DND-41 (cell line): Measurements from ENCODE around the gene UNCX.

Experiments
- ATAC-seq: fragments of 200-7000 bp; cut with Tn5 transposase; 3 replicates; pipeline ENCODE4 v1.9.1; 2021; ENCODE audit warnings: low read depth; ENCODE audit not compliant: insufficient read depth
- DNase-seq: peaks from one replicate; pipeline ENCODE4 v3.0.0-alpha.2; 2020
- H2AFZ ChIP-seq: 2 replicates; pipeline ENCODE4 v1.6.0; 2012; ENCODE audit warnings: low read depth, low read length
- H3K27ac ChIP-seq: 2 replicates; pipeline ENCODE4 v1.5.1; 2012; ENCODE audit warnings: low read length, inconsistent platforms
- H3K27me3 ChIP-seq: fragments of 200-600 bp; sonication (generic); 2 replicates; pipeline ENCODE4 v1.6.0; 2012; ENCODE audit warnings: low read length, mild to moderate bottlenecking, inconsistent platforms; ENCODE audit not compliant: insufficient read depth, poor library complexity
- H3K36me3 ChIP-seq: 2 replicates; pipeline ENCODE4 v1.5.1; 2012; ENCODE audit warnings: low read length, inconsistent platforms; ENCODE audit not compliant: insufficient read depth
- H3K4me1 ChIP-seq: 2 replicates; pipeline ENCODE4 v1.5.1; 2012; ENCODE audit warnings: mild to moderate bottlenecking, low read length; ENCODE audit not compliant: insufficient read depth
- H3K4me2 ChIP-seq: 2 replicates; pipeline ENCODE4 v1.6.0; 2012; ENCODE audit warnings: mild to moderate bottlenecking, moderate library complexity, low read length, inconsistent platforms; ENCODE audit not compliant: insufficient read depth
- H3K4me3 ChIP-seq, 2 experiments: fragments of 200-600 bp in 1 of 2; shearing (Covaris generic) in 1 of 2; 2 replicates each; pipeline ENCODE4 v1.5.1; 2012 to 2016; ENCODE audit warnings: inconsistent platforms in 2 of 2, low read length in 2 of 2, mild to moderate bottlenecking in 2 of 2, low read depth in 1 of 2, moderate library complexity in 1 of 2
- H3K79me2 ChIP-seq: 2 replicates; pipeline ENCODE4 v1.6.0; 2012; ENCODE audit warnings: low read length, inconsistent platforms; ENCODE audit not compliant: insufficient read depth
- H3K9ac ChIP-seq: 2 replicates; pipeline ENCODE4 v1.6.0; 2012; ENCODE audit warnings: low read depth, mild to moderate bottlenecking, inconsistent platforms, low read length, moderate library complexity
- H3K9me3 ChIP-seq: 2 replicates; pipeline ENCODE4 v1.5.1; 2012; ENCODE audit warnings: low read length, moderate library complexity, mild to moderate bottlenecking, inconsistent platforms; ENCODE audit not compliant: insufficient read depth, severe bottlenecking
- H4K20me1 ChIP-seq: 2 replicates; pipeline ENCODE4 v1.6.0; 2012; ENCODE audit warnings: low read length; ENCODE audit not compliant: insufficient read depth
- EZH2 ChIP-seq: IDR thresholded peaks from 3 replicates; pipeline ENCODE4 v1.6.1; 2012; ENCODE audit warnings: borderline replicate concordance, low read depth, mild to moderate bottlenecking, moderate library complexity, low read length, inconsistent platforms; ENCODE audit not compliant: severe bottlenecking
- TF ChIP-seq, protein P1 (sequence below): IDR thresholded peaks from 2 replicates; pipeline ENCODE4 v1.5.1; 2012; ENCODE audit warnings: borderline replicate concordance, low read length, moderate library complexity, mild to moderate bottlenecking; ENCODE audit not compliant: poor library complexity, severe bottlenecking; ENCODE audit errors: extremely low read depth

The UNCX gene

GRCh38 chr7:1249731-1250130, 17.1 kb downstream of the UNCX start:
- H3K9me3 ChIP-seq: no peaks in the 10 kb centered on the region
- DNase-seq (no peak), ATAC-seq (no peak)
- TF ChIP-seq, protein P1, sequence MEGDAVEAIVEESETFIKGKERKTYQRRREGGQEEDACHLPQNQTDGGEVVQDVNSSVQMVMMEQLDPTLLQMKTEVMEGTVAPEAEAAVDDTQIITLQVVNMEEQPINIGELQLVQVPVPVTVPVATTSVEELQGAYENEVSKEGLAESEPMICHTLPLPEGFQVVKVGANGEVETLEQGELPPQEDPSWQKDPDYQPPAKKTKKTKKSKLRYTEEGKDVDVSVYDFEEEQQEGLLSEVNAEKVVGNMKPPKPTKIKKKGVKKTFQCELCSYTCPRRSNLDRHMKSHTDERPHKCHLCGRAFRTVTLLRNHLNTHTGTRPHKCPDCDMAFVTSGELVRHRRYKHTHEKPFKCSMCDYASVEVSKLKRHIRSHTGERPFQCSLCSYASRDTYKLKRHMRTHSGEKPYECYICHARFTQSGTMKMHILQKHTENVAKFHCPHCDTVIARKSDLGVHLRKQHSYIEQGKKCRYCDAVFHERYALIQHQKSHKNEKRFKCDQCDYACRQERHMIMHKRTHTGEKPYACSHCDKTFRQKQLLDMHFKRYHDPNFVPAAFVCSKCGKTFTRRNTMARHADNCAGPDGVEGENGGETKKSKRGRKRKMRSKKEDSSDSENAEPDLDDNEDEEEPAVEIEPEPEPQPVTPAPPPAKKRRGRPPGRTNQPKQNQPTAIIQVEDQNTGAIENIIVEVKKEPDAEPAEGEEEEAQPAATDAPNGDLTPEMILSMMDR: no peak
- no peak for TF ChIP-seq EZH2
- H3K4me2 ChIP-seq: no peak overlapping the region
- H3K27ac ChIP-seq: no peak overlapping the region
- H3K36me3 ChIP-seq: no peaks in the 10 kb centered on the region
- H3K4me3 ChIP-seq: no peak overlapping the region
- H3K9ac ChIP-seq: no peak overlapping the region
- no peaks in the 10 kb centered on the region for H3K79me2 ChIP-seq
- H2AFZ ChIP-seq: no peak overlapping the region
- peaks cover 11% of the 10 kb centered on the region for H3K27me3 ChIP-seq
- peaks cover 13% of the 10 kb centered on the region; the same call in 1 of the 2 replicates for H4K20me1 ChIP-seq
- peaks cover 6% of the 10 kb centered on the region; the same call in 1 of the 2 replicates for H3K4me1 ChIP-seq

DNA sequence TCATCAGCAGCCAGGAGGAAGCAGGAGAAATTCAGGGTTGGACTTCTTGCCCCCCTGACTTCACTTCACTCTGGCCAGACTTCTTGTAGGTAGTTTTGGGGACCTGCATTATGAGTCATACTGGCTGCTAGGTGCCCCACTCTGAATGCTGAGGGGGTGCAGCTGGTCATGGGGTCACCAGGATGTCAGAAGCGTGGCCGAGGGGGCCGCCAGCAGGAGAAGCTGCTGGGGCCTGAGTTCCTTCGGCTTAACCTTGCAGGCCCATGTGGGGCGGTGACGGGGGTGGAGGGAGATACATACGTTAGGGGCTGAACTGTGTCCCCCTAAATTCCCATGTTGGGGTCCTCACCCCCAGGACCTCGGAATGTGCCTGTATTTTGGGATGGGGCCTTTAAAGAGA, 18.2 kb downstream of the UNCX start:
- Histone ChIP-seq H3K79me2 (no peaks in the 10 kb centered on the region), H3K9ac (no peak overlapping the region), H3K4me1 (peaks cover 6% of the 10 kb centered on the region; the same call in 1 of the 2 replicates), H3K9me3 (no peaks in the 10 kb centered on the region), H3K36me3 (no peaks in the 10 kb centered on the region), H3K27ac (no peak overlapping the region), H4K20me1 (peaks cover 13% of the 10 kb centered on the region; the same call in 1 of the 2 replicates), H2AFZ (no peak overlapping the region), H3K4me3 (no peak overlapping the region), H3K27me3 (peaks cover 11% of the 10 kb centered on the region), H3K4me2 (no peak overlapping the region)
- DNase-seq (no peak), ATAC-seq (no peak)
- no peak for TF ChIP-seq EZH2
- TF ChIP-seq, protein P1: no peak

GRCh38 chr7:1251796-1252539, 19.3 kb downstream of the UNCX start:
- Histone ChIP-seq H3K9me3 (no peaks in the 10 kb centered on the region), H3K36me3 (no peaks in the 10 kb centered on the region), H3K27me3 (peaks cover 11% of the 10 kb centered on the region), H3K79me2 (no peaks in the 10 kb centered on the region), H3K4me3 (no peak overlapping the region), H3K4me2 (no peak overlapping the region), H3K9ac (no peak overlapping the region), H4K20me1 (peaks cover 13% of the 10 kb centered on the region; the same call in 1 of the 2 replicates), H3K4me1 (peaks cover 6% of the 10 kb centered on the region; the same call in 1 of the 2 replicates), H2AFZ (no peak overlapping the region), H3K27ac (no peak overlapping the region)
- ATAC-seq (no peak), DNase-seq (no peak)
- TF ChIP-seq, protein P1: no peak
- no peak for TF ChIP-seq EZH2
